Osteocyte (in vitro differentiated cells): ENCODE data around the gene MNDA. TPM values are rescaled to one million over a fixed set of nuclear protein-coding genes. Genes with fewer than 3 reads are reported as not detected.

Experiments used
- DNase-seq: peaks from one replicate; pipeline ENCODE4 v3.0.0; 2021; ENCODE audit warnings: mixed read lengths; ENCODE audit not compliant: unreplicated experiment; ENCODE audit errors: extremely low spot score
- H3K27ac Mint-ChIP-seq: one replicate; pipeline ENCODE4 v1.8.0; 2021; ENCODE audit warnings: mild to moderate bottlenecking, mixed read lengths; ENCODE audit not compliant: unreplicated experiment
- H3K27me3 Mint-ChIP-seq: one replicate; pipeline ENCODE4 v1.8.0; 2021; ENCODE audit warnings: mixed read lengths; ENCODE audit not compliant: unreplicated experiment
- H3K36me3 Mint-ChIP-seq: one replicate; pipeline ENCODE4 v1.8.0; 2021; ENCODE audit warnings: mixed read lengths; ENCODE audit not compliant: unreplicated experiment
- H3K4me1 Mint-ChIP-seq: one replicate; pipeline ENCODE4 v1.8.0; 2021; ENCODE audit warnings: mixed read lengths; ENCODE audit not compliant: unreplicated experiment
- H3K4me3 Mint-ChIP-seq: one replicate; pipeline ENCODE4 v1.8.0; 2021; ENCODE audit warnings: mild to moderate bottlenecking, moderate library complexity, mixed read lengths; ENCODE audit not compliant: unreplicated experiment
- H3K9me3 Mint-ChIP-seq: one replicate; pipeline ENCODE4 v1.8.0; 2021; ENCODE audit warnings: mixed read lengths; ENCODE audit not compliant: unreplicated experiment
- total RNA-seq: library from RNA; stranded (reverse); gene quantifications from 2 replicates; pipeline ENCODE4 v1.2.1, GENCODE V29; 2021
- TF ChIP-seq, protein P1 (sequence below): fragments of 200-600 bp; sonication (generic); IDR thresholded peaks from 2 replicates; pipeline ENCODE4 v1.5.0; 2021; ENCODE audit warnings: antibody characterized with exemption, mild to moderate bottlenecking, moderate library complexity

The MNDA gene
- total RNA-seq, 1 donor from 2014 or later: not detected

DNA sequence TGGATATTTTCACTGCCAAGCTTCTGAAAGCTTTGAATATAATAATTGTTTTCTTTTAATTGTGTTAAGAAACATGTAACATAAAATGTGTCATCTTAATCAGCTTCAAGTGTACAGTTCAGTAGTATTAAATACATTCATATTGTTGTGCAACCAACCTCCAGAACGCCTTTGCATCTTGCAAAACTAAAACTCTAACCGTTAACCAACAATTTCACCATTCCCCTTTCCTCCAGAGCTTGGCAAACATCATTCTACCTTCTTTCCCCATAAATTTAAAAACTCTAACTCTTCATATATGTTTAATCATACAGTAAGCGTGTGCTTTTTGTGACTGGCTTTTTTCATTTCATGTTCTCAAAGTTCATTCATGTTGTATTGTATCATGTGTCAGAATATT lies 2.1 kb downstream of the MNDA start:
- H3K27me3 Mint-ChIP-seq: no peaks in the 10 kb centered on the region
- H3K27ac Mint-ChIP-seq: no peak overlapping the region
- DNase-seq: no peak
- H3K36me3 Mint-ChIP-seq: no peaks in the 10 kb centered on the region
- H3K4me3 Mint-ChIP-seq: no peak overlapping the region
- H3K4me1 Mint-ChIP-seq: no peaks in the 10 kb centered on the region
- peaks cover 7% of the 10 kb centered on the region for H3K9me3 Mint-ChIP-seq
- TF ChIP-seq, protein P1, sequence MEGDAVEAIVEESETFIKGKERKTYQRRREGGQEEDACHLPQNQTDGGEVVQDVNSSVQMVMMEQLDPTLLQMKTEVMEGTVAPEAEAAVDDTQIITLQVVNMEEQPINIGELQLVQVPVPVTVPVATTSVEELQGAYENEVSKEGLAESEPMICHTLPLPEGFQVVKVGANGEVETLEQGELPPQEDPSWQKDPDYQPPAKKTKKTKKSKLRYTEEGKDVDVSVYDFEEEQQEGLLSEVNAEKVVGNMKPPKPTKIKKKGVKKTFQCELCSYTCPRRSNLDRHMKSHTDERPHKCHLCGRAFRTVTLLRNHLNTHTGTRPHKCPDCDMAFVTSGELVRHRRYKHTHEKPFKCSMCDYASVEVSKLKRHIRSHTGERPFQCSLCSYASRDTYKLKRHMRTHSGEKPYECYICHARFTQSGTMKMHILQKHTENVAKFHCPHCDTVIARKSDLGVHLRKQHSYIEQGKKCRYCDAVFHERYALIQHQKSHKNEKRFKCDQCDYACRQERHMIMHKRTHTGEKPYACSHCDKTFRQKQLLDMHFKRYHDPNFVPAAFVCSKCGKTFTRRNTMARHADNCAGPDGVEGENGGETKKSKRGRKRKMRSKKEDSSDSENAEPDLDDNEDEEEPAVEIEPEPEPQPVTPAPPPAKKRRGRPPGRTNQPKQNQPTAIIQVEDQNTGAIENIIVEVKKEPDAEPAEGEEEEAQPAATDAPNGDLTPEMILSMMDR: no peak

DNA sequence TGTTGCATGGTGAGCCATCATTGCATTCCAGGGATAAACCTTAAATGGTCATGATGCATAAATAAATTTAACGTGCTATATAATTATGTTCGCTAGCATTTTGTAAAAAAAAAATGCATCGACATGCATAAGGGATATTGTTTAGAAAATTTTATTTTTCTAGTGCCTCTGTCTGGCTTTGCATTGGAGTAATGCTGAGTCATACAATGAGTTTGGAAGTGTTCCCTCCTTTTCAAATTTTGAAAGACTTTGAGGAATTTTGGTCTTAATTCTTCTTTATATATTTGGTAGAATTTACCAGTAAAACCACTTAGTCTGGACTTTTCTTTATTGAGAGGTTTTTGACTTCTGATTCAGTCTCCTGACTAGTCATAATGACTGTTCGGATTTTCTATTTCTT lies 4.9 kb downstream of the MNDA start:
- H3K27me3 Mint-ChIP-seq: no peaks in the 10 kb centered on the region
- no peaks in the 10 kb centered on the region for H3K4me1 Mint-ChIP-seq
- no peak overlapping the region for H3K27ac Mint-ChIP-seq
- H3K4me3 Mint-ChIP-seq: no peak overlapping the region
- TF ChIP-seq, protein P1: no peak
- no peaks in the 10 kb centered on the region for H3K9me3 Mint-ChIP-seq
- H3K36me3 Mint-ChIP-seq: no peaks in the 10 kb centered on the region
- no peak for DNase-seq

DNA sequence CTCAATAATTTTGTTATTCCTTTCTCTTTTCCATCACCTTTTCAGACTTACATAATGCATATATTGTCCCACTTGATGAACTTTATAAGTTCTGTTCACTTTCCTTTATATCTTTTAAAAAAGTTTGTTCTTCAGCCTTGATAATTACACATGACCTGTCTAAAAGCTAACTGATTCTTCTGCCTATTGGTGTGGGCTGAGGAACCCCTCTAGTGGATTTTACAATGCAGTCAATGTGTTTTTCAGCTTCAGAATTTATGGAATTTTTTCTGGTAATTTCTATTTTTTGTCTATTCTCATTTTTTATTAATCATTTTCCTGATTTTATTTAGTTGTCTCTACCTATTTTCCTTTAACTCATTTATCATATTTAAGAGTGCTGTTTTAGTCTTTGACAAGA lies 7.5 kb downstream of the MNDA start:
- no peak for DNase-seq
- H3K36me3 Mint-ChIP-seq: no peaks in the 10 kb centered on the region
- H3K4me1 Mint-ChIP-seq: no peaks in the 10 kb centered on the region
- H3K27ac Mint-ChIP-seq: no peak overlapping the region
- no peaks in the 10 kb centered on the region for H3K9me3 Mint-ChIP-seq
- H3K27me3 Mint-ChIP-seq: peaks cover 3% of the 10 kb centered on the region
- no peak overlapping the region for H3K4me3 Mint-ChIP-seq
- TF ChIP-seq, protein P1: no peak

DNA sequence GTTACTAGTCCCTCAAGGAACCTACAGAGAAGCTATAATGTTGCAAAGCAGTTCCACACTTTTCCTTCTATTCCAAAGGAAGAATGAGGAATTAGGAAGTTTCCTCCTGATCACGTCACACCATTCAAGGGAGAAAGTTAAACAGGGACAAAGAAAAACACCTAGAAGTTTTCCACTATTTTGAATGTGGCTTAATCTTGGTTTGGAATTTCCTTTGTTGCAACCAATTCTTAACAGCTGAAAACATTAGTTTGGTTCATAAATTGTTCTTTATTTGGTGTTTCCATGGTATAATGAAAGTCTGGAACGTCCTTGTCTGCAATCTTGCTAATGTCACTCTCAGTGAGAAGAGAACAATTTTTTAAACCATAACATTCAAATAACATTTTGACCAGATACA lies 8.4 kb downstream of the MNDA start:
- Mint-ChIP-seq H3K27me3 (peaks cover 3% of the 10 kb centered on the region), H3K9me3 (no peaks in the 10 kb centered on the region), H3K27ac (no peak overlapping the region), H3K4me3 (no peak overlapping the region), H3K4me1 (no peaks in the 10 kb centered on the region), H3K36me3 (no peaks in the 10 kb centered on the region)
- DNase-seq: no peak
- TF ChIP-seq, protein P1: no peak

DNA sequence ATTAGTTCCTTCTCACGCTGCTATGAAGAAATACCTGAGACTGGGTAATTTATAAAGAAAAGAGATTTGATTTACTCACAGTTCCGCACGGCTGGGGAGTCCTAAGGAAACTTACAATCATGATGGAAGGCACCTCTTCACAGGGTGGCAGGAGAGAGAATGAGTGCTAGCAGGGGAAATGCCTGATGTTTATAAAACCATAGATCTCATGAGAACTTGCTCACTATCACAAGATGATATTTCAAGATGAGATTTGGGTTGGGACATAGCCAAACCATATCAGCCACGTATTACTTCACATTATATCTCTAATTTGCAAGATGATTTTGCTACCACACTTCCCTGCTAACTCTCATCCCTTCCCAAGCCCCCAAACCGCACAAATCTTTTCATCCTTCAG lies 9.1 kb downstream of the MNDA start:
- DNase-seq: no peak
- H3K4me3 Mint-ChIP-seq: no peak overlapping the region
- H3K27ac Mint-ChIP-seq: no peak overlapping the region
- TF ChIP-seq, protein P1: no peak
- H3K27me3 Mint-ChIP-seq: peaks cover 3% of the 10 kb centered on the region
- H3K36me3 Mint-ChIP-seq: no peaks in the 10 kb centered on the region
- H3K9me3 Mint-ChIP-seq: no peaks in the 10 kb centered on the region
- no peaks in the 10 kb centered on the region for H3K4me1 Mint-ChIP-seq
